Right lobe of liver (tissue), 4 donors: ENCODE results near the gene CNTNAP4.

Experiments
- CTCF ChIP-seq, 4 donors: fragments of 200-600 bp in 3 of 4; fragments of 450-650 bp in 1 of 4; IDR thresholded peaks; one replicate each; pipeline versions ENCODE4 v1.5.1 to v1.8.0; 2016 to 2022; ENCODE audit warnings: antibody characterized with exemption in 4 of 4, mild to moderate bottlenecking in 2 of 4
- POLR2A ChIP-seq: fragments of 450-650 bp; IDR thresholded peaks from one replicate; pipeline ENCODE4 v1.6.1; 2017; ENCODE audit warnings: antibody characterized with exemption, mild to moderate bottlenecking
- donor health status: DM: no; HTN: no; CAD: no.
- donor health status: DM: no; HTN: no; CAD: no.
- donor health status: DM: no; HTN: yes; CAD: no.

GRCh38 chr16:76573281-76573680, 296.1 kb downstream of the CNTNAP4 start:
- TF ChIP-seq CTCF (IDR thresholded peaks at IDR 0.05) = no peak
- TF ChIP-seq POLR2A = no peak
